MCF 10A (cell line): ENCODE results near the gene CDKL5. TPM values are rescaled to one million over a fixed set of nuclear protein-coding genes. Genes with fewer than 3 reads are reported as not detected.

Experiments used
- BruUV-seq: library from RNA; stranded (reverse); fragments of 400-500 nt; replicated peaks from 2 replicates; lab custom pipeline; 2021; lab: Mats Ljungman, UMichigan
- CTCF ChIA-PET: fragments of 300-600 bp; sonication (Branson Sonifier 250); formaldehyde crosslinking; extraction: SDS; loops from one replicate; lab custom pipeline; 2021; ENCODE audit warnings: antibody characterized with exemption, inconsistent platforms; lab: Yijun Ruan, JAX
- POLR2A ChIA-PET: fragments of 300-600, 350-650 bp; sonication (Branson Sonifier 250); formaldehyde crosslinking; extraction: SDS; loops from one replicate; lab custom pipeline; 2020; ENCODE audit warnings: antibody characterized with exemption, inconsistent platforms; lab: Yijun Ruan, JAX
- DNase-seq: peaks from one replicate; pipeline ENCODE4 v3.0.0-alpha.2; 2018; ENCODE audit not compliant: unreplicated experiment
- H3K27ac Mint-ChIP-seq: one replicate; pipeline ENCODE4 v1.8.0; 2022; ENCODE audit warnings: mild to moderate bottlenecking, low read depth, mixed read lengths; ENCODE audit not compliant: unreplicated experiment
- H3K27me3 Mint-ChIP-seq: one replicate; pipeline ENCODE4 v1.8.0; 2022; ENCODE audit warnings: mixed read lengths; ENCODE audit not compliant: insufficient read depth, unreplicated experiment
- H3K36me3 Mint-ChIP-seq: one replicate; pipeline ENCODE4 v1.8.0; 2022; ENCODE audit warnings: mild to moderate bottlenecking, moderate library complexity, mixed read lengths; ENCODE audit not compliant: insufficient read depth, unreplicated experiment
- H3K4me1 Mint-ChIP-seq: one replicate; pipeline ENCODE4 v1.8.0; 2022; ENCODE audit warnings: mixed read lengths; ENCODE audit not compliant: insufficient read depth, unreplicated experiment
- H3K4me3 Mint-ChIP-seq: one replicate; pipeline ENCODE4 v1.8.0; 2022; ENCODE audit warnings: mild to moderate bottlenecking, moderate library complexity, mixed read lengths; ENCODE audit not compliant: unreplicated experiment
- H3K9me3 Mint-ChIP-seq: one replicate; pipeline ENCODE4 v1.8.0; 2022; ENCODE audit warnings: mixed read lengths; ENCODE audit not compliant: unreplicated experiment
- intact Hi-C: fragments of 100-400 bp; cut with micrococcal nuclease; formaldehyde crosslinking; loops from 2 replicates; pipeline ENCODE4 v1.14.1; 2022
- total RNA-seq: library from RNA; stranded (reverse); gene quantifications from 2 replicates; pipeline ENCODE4 v1.2.3, GENCODE V29; 2022
- TF ChIP-seq, protein P1 (sequence below): fragments of 200-600 bp; IDR thresholded peaks from one replicate; pipeline ENCODE4 v1.8.0; 2022; ENCODE audit warnings: antibody characterized with exemption, mild to moderate bottlenecking; ENCODE audit not compliant: unreplicated experiment

CDKL5 gene
- total RNA-seq, 1 experiment from 2014 or later: 8.2 TPM

DNA sequence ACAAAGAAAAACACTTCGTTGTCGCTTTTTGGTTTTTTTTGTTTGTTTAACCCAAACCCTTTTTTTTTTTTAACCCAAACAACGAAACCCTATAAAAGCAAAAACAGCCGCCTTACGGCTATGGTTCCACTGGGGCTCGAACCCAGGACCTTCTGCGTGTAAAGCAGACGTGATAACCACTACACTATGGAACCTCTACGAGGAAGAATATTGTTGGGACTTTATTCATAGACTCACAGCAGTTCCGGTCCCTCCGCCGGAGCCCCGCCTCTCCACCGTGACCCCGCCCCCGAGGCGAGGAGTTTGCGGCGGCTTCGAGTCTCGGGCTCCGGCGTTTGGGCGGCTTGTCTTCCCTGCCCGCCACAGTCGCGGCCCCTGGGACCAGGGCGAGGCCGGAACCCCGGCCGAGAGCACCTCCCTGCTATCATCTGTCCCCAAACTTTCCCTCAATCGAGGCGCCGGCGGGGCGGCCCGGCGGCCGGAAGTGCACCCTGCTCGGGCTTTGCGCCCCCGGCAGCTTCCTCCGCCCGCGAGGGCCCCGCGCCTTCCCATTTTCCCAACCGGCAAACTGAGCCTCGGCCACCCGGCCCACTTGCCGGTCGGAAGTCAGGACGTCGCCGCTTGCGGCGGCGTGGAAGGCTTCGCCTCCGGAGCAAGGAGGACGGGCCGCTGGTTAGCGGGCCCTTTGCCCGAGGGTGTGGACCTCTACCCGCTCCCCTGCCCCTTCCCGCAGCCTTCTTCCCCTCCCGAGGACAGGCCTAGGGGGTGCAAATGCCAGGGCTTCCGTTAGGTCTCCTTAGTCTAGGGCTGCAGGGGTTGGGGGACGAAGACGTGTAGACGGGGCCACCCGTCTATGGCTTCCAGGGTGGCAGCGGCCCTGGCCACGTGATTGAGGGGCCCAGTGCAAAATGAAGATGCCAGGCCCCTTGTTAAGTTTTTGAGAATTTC, 249.7 kb downstream of the CDKL5 start:
- H3K27me3 Mint-ChIP-seq: no peaks in the 10 kb centered on the region
- H3K4me3 Mint-ChIP-seq: peak overlapping the region; percentile 52
- peak overlapping the region; percentile 27 for H3K27ac Mint-ChIP-seq
- no TSS peak for BruUV-seq
- ChIA-PET CTCF (no interaction called here), POLR2A (no interaction called here)
- peak; percentile 71 for DNase-seq
- peaks cover 8% of the 10 kb centered on the region for H3K9me3 Mint-ChIP-seq
- TF ChIP-seq, protein P1, sequence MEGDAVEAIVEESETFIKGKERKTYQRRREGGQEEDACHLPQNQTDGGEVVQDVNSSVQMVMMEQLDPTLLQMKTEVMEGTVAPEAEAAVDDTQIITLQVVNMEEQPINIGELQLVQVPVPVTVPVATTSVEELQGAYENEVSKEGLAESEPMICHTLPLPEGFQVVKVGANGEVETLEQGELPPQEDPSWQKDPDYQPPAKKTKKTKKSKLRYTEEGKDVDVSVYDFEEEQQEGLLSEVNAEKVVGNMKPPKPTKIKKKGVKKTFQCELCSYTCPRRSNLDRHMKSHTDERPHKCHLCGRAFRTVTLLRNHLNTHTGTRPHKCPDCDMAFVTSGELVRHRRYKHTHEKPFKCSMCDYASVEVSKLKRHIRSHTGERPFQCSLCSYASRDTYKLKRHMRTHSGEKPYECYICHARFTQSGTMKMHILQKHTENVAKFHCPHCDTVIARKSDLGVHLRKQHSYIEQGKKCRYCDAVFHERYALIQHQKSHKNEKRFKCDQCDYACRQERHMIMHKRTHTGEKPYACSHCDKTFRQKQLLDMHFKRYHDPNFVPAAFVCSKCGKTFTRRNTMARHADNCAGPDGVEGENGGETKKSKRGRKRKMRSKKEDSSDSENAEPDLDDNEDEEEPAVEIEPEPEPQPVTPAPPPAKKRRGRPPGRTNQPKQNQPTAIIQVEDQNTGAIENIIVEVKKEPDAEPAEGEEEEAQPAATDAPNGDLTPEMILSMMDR: no peak
- no peaks in the 10 kb centered on the region for H3K4me1 Mint-ChIP-seq
- peaks cover 9% of the 10 kb centered on the region for H3K36me3 Mint-ChIP-seq
- intact Hi-C loops: loop anchor here (10.0 kb wide), 1 partner anchor 210 kb away; no protein-coding TSS in a partner anchor

GRCh38 chrX:18676050-18676449, 250.6 kb downstream of the CDKL5 start:
- Mint-ChIP-seq H3K36me3 (peaks cover 9% of the 10 kb centered on the region), H3K9me3 (peaks cover 8% of the 10 kb centered on the region), H3K27me3 (no peaks in the 10 kb centered on the region), H3K4me3 (peak overlapping the region; percentile 52), H3K27ac (no peak overlapping the region), H3K4me1 (no peaks in the 10 kb centered on the region)
- CTCF ChIA-PET: interaction anchor here (0.6 to 1.9 kb wide), 7 partner anchors 8 to 266 kb away, joined by 3 to 6 read pairs (median 3); no protein-coding TSS in a partner anchor
- POLR2A ChIA-PET: interaction anchor here (0.7 kb wide), 1 partner anchor 17 kb away, joined by 3 read pairs; no protein-coding TSS in a partner anchor
- no TSS peak for BruUV-seq
- intact Hi-C loops: loop anchor here (10.0 kb wide), 1 partner anchor 209 kb away; no protein-coding TSS in a partner anchor
- no peak for DNase-seq
- TF ChIP-seq, protein P1: no peak

DNA sequence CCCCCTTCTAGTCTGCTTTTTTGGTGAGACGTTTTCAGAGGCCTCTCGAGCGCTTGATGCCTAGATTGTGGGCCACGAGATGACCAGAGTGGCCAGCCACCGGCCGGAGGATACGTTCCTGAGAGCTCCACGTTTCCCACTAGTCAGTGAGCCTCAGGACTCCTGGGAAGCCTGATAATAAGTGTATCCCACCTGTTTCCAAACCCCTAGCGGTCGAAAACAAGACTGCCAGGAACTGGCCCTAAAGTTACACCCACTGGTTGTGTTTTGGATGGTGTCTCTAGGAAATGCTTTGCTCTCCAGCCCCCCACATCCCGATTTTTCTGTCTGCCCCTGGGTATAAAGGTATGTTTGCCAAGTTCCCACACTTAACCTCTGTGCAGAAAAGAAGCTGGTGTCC, 251.1 kb downstream of the CDKL5 start:
- DNase-seq: no peak
- TF ChIP-seq, protein P1: no peak
- Mint-ChIP-seq H3K4me1 (no peaks in the 10 kb centered on the region), H3K4me3 (no peak overlapping the region), H3K27me3 (no peaks in the 10 kb centered on the region), H3K36me3 (peaks cover 9% of the 10 kb centered on the region), H3K9me3 (peaks cover 8% of the 10 kb centered on the region), H3K27ac (no peak overlapping the region)
- intact Hi-C loops: loop anchor here (10.0 kb wide), 1 partner anchor 208 kb away; no protein-coding TSS in a partner anchor
- CTCF ChIA-PET: interaction anchor here (0.5 to 1.9 kb wide), 8 partner anchors 9 to 266 kb away, joined by 3 to 6 read pairs (median 3); no protein-coding TSS in a partner anchor
- POLR2A ChIA-PET: interaction anchor here (0.7 kb wide), 1 partner anchor 17 kb away, joined by 3 read pairs; no protein-coding TSS in a partner anchor
- BruUV-seq: no TSS peak
